ENCODE measurements around the gene IL18RAP.

The IL18RAP gene

DNA sequence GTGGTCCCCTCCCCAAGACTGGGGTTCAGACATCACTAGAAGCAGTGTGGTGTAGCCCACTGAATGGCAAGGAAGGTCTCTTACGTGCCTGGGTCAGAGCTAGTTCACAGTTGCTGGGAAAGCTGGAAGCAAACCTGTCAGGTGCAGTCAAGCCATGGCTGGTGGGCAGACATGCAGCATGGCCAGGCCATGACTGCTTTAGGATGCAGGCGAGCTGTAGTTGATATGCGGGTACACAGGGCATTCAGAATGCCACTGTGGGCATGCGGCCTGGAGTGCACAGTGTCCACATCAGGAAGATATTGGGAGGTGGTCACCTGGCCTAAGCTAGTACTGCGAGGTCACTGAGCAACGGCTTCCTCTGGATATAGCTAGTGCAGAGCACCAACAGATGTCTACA is 38.2 kb downstream of the IL18RAP start:
- DNase-seq, result no peak

DNA sequence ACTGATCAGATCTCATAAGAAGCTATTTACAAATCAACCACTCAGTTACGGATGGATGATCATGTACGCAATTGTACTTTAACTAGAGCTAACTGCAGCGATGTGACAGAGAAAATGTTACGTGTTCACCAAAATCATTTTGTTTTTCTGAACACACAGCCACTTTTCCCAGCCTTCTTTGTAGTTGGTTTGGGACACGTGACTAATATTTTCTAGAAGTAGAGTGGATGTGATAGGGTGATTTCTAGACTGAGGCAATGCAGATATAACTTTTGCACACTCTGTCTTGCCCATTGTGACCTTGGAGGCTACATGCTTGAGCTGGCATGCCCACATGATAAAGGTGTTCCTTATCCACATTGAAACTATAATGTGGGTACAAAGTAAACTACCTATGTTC is 40.2 kb downstream of the IL18RAP start:
- no peak for DNase-seq

DNA sequence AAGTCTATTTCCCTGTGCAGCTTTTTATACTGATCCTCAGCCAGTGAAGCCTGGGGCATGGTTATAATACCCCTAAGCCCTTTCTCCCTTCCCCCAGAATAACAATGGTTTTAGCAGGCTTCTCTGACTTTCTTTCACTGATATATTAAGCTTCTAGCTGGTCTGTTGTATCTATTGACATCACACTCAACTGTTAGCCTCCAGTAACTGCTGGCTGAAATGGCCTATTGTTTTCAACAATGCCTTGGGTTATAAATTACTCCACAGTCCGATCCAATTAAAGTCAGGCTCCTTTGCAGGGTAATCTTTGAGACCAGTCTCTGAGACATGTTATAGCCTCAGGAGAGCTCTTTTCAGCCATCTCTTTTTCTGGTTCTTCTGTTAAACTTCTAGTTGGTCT is 47.2 kb downstream of the IL18RAP start:
- no peak for DNase-seq

DNA sequence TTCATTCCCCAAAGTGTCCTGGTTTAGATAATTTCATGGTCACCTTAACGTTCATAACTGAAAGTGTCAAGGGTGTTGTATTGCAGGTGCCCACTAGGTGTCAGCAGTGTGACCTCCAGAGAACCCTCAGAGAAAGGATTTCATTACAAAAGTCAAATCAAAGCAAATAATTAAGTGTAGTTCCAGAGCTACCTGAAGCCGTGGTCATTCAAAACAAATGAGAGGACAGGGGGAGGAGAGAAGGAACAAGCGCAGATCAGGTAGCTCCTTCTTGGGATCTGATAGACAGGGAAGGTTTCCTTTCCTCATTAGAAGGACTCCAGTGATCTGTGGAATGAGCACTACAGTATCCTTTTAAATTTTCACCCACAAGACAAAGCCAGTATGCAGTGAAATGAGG is 50.1 kb downstream of the IL18RAP start, which contains the start of gene SLC9A4:
Gene SLC9A4 (plus strand): TSS at position 207 of the 400 bp plus-strand sequence. CDS start 534 bp downstream, outside the sequence.
- peak; percentile 54 to 69 (median 63) for DNase-seq

DNA sequence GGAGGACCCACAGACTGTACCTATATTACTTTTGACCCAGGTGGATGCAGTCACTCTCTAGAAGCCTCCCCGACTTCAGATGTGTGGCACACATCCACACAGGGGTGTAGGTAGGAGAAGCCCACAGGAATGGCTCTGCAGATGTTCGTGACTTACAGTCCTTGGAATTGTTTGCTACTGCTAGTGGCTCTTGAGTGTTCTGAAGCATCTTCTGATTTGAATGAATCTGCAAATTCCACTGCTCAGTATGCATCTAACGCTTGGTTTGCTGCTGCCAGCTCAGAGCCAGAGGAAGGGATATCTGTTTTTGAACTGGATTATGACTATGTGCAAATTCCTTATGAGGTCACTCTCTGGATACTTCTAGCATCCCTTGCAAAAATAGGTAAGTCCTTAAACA is 50.7 kb downstream of the IL18RAP start:
- DNase-seq, result no peak

DNA sequence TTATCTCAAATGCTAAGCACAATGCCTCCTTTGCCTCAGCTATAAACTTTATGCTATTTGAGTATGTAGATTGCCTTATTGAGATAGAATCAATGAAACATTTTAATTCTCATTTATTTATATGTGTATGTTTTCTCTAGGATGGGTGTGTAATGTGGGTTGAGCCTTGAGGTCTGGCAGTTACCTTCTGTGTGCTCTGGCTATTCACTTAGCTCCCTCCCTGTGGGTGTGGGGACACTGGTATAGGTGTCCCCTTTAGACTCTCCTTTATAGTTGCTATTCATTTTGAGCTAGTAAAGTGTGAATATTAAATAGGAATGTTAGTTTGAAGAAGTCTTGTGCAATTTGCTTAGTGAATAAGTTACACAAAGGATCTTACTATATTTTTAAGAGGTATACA is 51.8 kb downstream of the IL18RAP start:
- no peak for DNase-seq

DNA sequence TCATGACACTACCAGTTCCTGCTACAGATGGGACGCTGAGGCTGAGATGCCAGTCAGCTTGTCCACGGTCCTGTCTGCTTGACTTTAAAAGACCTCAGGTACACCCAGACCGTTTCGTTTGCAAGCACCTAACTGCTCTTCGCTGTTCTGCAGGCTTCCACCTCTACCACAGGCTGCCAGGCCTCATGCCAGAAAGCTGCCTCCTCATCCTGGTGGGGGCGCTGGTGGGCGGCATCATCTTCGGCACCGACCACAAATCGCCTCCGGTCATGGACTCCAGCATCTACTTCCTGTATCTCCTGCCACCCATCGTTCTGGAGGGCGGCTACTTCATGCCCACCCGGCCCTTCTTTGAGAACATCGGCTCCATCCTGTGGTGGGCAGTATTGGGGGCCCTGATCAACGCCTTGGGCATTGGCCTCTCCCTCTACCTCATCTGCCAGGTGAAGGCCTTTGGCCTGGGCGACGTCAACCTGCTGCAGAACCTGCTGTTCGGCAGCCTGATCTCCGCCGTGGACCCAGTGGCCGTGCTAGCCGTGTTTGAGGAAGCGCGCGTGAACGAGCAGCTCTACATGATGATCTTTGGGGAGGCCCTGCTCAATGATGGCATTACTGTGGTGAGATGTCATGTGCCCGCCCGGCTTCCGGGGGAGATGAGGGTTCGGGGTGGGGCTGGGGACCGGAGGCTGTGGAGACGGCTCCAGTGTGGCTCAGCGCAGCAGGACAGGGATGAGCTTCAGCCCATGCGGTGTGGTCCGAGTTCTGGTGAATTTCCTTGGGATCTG is 55.9 kb downstream of the IL18RAP start:
- DNase-seq, result no peak

DNA sequence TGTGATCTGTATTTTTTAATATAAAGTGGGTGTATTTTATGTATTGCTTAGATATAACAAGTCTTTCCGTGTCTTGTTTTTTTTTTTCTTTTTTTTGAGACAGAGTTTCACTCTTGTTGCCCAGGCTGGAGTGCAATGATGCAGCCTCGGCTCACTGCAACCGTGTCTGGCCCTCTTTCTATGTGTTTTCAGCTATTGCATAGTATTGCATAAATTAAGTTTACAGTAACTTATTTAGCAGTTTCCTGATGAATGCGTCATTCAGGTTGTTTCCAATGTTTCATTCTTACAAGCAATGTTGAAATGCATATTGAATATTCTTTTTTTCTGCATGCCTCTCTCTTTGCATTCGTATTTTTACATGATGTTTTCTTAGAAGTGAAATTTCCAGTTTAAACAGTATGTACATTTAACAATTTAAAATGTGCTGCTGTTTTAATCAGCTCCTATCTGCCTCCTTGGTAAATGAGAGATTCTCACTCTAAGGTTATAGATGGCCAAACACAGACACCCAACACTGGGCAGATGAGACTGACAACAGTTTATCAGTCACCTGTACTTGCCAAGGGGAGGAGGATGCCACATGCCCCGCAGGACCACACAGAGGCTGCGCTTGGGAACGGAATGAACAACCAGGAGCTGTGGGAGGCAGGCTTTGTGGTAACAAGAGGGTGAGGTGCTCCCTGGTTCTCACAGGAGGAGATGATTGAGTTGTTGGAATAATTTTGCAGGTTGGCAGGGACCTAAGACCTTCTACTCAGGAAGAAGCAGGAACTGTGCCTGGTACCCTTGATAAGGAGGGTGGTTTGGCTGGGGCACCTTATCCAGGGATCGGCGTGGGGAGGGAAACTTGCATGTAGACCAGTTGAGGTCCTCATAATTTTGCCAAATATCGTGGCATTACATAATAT is 57.6 kb downstream of the IL18RAP start:
- peak; percentile 28 to 67 (median 49) for DNase-seq

DNA sequence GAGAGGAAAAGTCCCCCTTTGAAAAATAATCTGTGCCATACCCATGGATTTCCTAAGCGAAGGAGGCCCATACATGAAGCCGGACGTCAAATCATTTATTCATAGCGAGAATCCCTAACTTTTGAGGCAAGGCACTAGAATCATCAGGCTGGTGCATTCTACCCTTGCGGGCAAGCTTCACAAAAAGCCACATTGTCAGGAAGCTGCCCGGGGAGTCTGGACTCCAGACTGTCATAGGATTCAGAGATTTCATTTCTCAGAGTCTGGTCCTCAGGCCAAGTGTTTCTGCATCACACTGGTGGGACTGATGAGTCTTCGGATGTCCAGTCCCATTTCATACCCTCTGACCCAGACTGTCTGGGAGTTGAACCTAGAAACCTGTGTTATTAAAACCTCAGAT is 59.0 kb downstream of the IL18RAP start:
- no peak for DNase-seq

DNA sequence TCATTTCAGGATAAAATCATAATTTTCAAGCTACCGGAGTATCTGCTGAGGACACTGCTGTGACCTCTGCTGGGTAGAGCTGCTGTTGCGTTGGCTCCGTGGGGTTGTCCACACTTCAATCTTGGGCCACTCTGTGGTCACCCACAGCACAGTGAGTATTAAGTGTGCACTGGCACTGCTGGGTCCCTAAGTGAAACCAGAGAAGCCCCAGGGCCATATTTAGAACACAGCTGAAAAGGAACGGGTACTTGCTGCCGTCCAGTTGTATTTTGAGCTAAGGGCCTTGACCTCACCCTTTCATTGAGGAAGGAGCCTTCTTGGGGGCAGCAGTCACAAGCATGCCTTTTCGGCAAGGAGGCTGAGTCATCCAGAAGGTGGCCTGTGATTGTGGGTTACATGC is 60.1 kb downstream of the IL18RAP start:
- DNase-seq, result no peak

DNA sequence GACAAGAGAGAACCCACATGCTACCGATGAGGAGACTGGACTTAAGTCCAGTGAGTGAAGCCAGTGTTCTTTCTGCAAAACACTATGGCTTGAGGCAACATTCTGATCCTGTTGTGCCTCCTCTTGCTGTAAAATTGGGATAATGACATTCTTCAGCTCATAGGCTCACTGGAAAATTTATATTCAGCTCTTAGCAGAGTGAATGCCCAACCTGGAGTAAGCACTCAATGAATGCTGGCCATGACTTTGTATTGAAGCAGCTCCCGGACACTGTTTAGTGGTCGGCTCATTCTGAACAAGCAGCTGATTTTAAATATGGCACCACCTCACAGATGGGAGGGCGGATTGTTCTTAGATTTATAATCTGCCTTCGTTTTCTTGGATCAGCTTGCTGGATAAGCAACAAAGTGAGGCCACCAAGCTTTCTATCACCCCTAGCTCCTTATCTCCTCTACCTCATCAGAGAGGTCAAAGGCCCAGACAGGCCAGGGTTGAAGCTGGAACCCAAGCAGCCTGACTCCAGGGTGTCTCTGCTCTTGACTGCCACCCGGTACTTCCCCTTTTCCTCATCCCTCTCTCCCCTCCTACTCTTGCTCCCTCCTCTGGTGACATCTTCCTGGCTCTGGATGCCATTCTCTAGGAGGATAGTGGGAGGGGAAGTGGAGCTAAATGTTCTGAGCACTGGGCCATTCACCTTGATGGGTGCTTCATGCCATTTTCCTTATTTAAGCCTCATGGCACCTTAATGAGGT is 61.5 kb downstream of the IL18RAP start:
- no peak for DNase-seq

DNA sequence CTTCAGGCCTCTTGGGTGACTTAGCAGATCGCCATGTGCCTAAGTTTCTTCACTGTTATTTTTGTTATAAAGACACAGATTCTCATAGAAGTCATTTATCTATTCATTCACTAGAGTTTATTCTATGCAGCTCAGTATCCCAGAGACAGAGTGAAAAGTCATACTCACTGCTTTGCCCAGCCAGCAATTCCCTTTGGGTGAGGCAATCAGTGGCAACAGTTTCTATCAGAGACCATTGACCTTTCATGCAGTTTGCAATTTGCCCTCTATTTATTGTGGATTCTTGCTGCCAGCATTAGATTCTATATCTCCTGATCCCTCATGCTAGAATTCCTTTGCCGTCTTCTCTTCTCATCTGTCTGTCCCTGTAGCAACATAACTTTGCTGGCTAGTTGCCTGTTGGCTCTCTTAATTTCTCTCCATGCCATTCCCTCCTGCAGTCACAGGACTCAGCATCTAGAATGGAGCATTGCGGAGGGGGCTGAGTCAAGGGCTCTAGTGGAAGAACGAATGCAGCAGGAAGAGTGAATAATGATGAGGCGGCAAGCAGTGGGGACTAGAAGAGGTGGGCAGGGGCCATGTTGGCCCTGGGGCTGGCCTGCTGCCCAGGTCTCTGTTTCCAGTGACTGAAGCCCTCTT is 62.3 kb downstream of the IL18RAP start:
- DNase-seq, result no peak

DNA sequence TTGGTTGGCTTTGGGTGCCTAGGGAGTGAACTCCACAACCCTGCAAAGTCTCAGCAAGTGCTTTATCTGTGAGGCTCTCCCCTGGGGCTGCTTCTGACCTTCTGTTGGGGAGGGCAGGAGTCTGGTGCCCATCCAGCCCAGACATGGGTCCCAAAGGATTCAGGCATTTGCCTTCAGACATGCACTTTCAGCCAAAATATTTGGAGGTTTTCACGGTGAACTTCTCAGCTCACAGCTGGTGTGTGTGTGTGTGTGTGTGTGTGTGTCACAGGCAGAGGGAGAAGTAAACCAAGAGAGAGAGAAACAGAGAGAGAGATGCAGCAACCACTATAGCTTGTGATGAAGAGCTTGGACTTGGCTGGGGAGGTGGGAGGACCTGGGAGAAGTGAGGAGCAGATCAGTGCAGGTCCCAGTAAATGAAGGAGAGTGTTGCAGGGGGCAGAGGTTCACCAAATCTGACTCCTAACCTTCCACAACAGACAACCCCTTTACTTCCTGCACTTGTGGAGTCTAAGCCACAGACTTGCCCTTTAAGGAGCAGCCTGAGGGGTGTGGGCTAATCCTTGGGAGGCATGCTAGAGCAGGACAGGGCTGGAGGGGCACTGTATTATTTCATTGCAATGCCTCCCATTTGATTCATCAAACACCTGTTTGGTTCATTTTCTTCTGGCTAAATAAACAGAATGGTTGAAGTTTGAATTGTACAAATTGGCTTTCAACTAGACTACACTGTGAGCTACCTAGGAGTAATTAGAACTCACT is 64.2 kb downstream of the IL18RAP start:
- no peak for DNase-seq

DNA sequence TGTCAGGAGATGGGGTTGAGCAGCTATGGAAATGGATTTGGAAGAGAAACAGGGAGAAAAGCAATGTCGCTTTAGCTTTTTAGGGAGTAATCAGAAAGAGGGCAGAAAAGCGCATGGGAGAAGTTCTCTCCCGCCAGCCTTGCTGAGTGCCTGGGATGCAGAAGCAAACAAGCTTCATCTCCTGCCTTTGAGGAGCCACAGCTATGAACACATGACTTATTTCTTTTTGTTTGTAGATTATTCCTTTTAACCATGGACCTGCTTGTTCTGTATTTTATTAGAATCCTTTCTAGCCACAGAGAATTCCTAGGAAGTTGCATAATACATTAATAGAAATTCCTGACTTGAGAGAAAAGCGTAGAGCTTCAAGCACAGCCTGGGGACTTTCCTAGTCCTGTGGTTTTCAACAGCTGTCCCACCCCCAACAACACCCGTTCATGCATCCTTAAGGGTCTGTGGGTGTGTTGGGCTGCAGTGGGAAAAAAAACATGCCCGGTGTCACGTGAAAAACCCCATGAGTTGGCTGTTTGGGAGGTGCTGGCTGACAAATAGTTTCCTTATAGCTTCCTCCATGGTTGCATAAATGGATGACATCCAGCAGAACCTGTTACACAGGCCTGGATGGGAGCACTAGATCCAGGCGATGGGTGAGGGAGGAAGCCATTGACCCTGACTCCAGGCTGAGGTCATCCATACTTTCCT is 65.0 kb downstream of the IL18RAP start:
- DNase-seq, result peak; percentile 89 to 95 (median 89)

DNA sequence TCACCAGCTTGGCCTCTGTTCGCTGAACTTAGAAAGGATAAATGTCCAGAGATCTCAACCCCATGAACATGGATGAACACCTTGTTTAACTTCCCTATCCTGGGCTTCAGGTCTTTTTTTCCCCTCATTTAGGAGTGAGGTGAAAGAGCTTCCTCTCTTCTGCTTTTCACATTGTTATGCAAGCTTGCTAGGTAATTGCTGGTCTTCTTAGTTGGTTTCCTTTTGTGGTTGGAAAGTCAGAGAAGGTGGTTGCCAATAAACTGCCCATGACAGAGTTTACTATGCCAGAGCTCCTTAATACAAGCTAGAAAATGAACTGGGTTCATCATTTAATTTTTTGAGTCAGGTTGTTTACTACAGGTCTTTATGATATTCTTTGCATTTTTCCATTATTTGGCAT is 66.7 kb downstream of the IL18RAP start:
- no peak for DNase-seq

DNA sequence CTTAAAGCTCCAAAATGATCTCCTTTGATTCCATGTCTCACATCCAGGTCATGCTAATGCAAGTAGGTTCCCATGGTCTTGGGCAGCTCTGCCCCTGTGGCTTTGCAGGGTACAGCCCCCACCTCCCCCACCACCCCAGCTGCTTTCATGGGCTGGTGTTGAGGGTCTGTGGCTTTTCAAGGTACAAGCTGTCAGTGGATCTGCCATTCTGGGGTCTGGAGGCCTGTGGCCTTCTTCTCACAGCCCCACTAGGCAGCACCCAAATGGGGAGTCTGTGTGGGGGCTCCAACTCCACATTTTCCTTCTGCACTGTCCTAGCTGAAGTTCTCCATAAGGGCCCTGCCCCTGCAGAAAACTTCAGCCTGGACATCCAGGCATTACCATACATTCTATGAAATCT is 69.0 kb downstream of the IL18RAP start:
- no peak for DNase-seq

DNA sequence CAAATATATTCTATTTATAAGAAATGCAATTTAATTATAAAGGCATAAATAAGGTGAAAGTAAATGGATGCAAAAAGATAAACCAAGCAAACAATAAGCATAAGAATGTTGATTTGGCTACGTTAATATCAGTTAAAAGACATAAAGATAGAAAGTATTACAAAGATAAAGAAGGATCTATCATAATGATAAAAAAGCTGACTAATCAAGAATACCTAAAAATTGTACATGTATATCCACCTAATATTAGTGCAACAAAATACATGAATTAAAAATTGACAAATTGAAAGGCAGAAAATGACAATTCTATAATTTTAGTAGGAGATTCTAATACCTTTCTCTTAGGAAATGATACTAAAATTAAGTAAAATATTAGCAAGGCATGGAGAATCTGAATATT is 71.6 kb downstream of the IL18RAP start:
- no peak for DNase-seq

DNA sequence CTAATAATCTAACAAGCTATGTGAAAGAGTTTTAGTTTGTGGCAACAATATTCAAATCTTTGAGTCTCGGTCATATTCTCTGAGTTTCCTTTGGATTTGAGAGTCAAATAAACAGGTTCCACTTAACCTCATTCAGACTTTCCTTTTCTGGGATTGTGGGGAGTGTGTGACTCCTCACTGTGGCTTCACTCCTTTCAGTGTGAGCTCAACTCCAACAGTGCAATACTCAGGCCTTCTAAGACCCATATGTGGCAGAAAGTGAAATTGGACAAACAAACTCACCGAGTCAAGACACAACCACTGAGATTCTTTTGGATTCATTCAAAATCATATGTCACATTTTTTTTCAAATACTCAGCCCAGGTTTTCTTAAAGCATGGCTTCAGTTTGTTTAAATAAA is 75.5 kb downstream of the IL18RAP start:
- no peak for DNase-seq

DNA sequence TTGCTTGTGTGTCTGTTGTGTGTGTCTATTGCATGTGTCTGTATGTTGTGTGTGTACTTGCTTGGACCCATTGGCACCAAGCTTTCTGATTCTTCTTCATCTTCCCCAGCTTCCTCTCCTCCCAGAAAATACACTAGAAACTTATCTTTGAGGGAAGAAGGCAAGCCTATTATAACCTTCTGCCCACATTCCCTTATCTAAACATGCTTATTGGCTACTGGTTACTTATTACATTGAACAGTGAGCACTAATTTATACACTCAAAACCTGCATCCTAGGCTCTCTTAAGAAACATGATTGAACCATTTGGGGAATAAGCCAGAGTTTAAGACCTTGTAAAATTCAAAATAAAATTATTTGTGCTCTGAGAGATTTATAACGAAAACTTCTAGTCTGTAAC is 76.6 kb downstream of the IL18RAP start:
- DNase-seq, result no peak

All from suppressor macrophage treated with lipopolysaccharide for 1 hour (primary cell).